Mucosa of descending colon (tissue), 3 donors: ENCODE measurements around the gene MPDZ. TPM values are rescaled to one million over a fixed set of nuclear protein-coding genes. Genes with fewer than 3 reads are reported as not detected.

ENCODE experiments used
- ATAC-seq: fragments of 200-7000 bp; cut with Tn5 transposase; one replicate; pipeline ENCODE4 v1.9.1; 2020; ENCODE audit warnings: mild to moderate bottlenecking, moderate library complexity
- DNase-seq, 3 donors: peaks; one replicate each; pipeline ENCODE4 v3.0.0-alpha.2; 2020
- H3K36me3 ChIP-seq: fragments of 200-600 bp; one replicate; pipeline ENCODE4 v1.8.0; 2021; ENCODE audit warnings: low read depth, mild to moderate bottlenecking
- H3K4me1 ChIP-seq: fragments of 200-600 bp; one replicate; pipeline ENCODE4 v1.8.0; 2021; ENCODE audit warnings: low read depth, mild to moderate bottlenecking
- H3K4me3 ChIP-seq: fragments of 200-600 bp; one replicate; pipeline ENCODE4 v1.8.0; 2021; ENCODE audit warnings: mild to moderate bottlenecking
- H3K9me3 ChIP-seq: fragments of 200-600 bp; one replicate; pipeline ENCODE4 v1.8.0; 2021; ENCODE audit warnings: mild to moderate bottlenecking
- CTCF ChIP-seq: fragments of 200-600 bp; IDR thresholded peaks from one replicate; pipeline ENCODE4 v1.8.0; 2022; ENCODE audit warnings: antibody characterized with exemption, mild to moderate bottlenecking
- intact Hi-C, 2 donors: fragments of 100-400 bp; cut with DNase I in 1 of 2; cut with micrococcal nuclease in 1 of 2; formaldehyde crosslinking; loops; one replicate each; pipeline versions ENCODE4 v1.11.0 to v1.11.1; 2022; cut with DNase I, micrococcal nuclease
- total RNA-seq, 3 donors: library from RNA; stranded (reverse); fragmentation: NEBNext Ultra II Directional in 2 of 3; extraction: Animal tissue kit (Norgen Biotek cat#: 25700) in 2 of 3; gene quantifications; one replicate each; pipeline versions ENCODE4 v1.2.1 to v1.2.4, GENCODE V29; 2021 to 2023
- donor health status: DM: no; HTN: no; CAD: no; lungs with moderate emphysema.
- donor health status: DM: no; HTN: no; CAD: no.
- donor health status: DM: no; HTN: yes; CAD: no.

The MPDZ gene
- total RNA-seq, 3 donors from 2014 or later = 3.4 to 50.7 (median 4.9) TPM

- H3K36me3 ChIP-seq = no peaks in the 10 kb centered on the region
- intact Hi-C loops = no loop called here
- no peak for ATAC-seq
- H3K9me3 ChIP-seq = no peaks in the 10 kb centered on the region
- H3K4me1 ChIP-seq = no peaks in the 10 kb centered on the region
- DNase-seq = peak in 1 of 3 donors; percentile 7
- TF ChIP-seq CTCF = no peak
- H3K4me3 ChIP-seq = no peak overlapping the region
Observed at GRCh38 chr9:13110766-13111417, 168.6 kb downstream of the MPDZ start.

- Histone ChIP-seq H3K4me1 (no peaks in the 10 kb centered on the region), H3K4me3 (no peak overlapping the region), H3K36me3 (no peaks in the 10 kb centered on the region), H3K9me3 (no peaks in the 10 kb centered on the region)
- ATAC-seq (no peak), DNase-seq (no peak)
- intact Hi-C loops = no loop called here
- TF ChIP-seq CTCF = no peak
Observed at GRCh38 chr9:13109781-13110180, 169.7 kb downstream of the MPDZ start.

- intact Hi-C loops = no loop called here
Observed at GRCh38 chr9:13107008-13107407, 172.5 kb downstream of the MPDZ start.

GRCh38 chr9:13100914-13101572 lies 178.4 kb downstream of the MPDZ start:
- Histone ChIP-seq H3K4me3 (no peak overlapping the region), H3K4me1 (no peaks in the 10 kb centered on the region), H3K9me3 (no peaks in the 10 kb centered on the region), H3K36me3 (no peaks in the 10 kb centered on the region)
- no peak for TF ChIP-seq CTCF
- intact Hi-C loops = no loop called here
- no peak for DNase-seq
- no peak for ATAC-seq

More at GRCh38 chr9:13107008-13107407, 172.5 kb downstream of the MPDZ start:
- H3K9me3 ChIP-seq = no peaks in the 10 kb centered on the region
- DNase-seq (no peak), ATAC-seq (no peak)
- no peaks in the 10 kb centered on the region for H3K36me3 ChIP-seq
- H3K4me1 ChIP-seq = no peaks in the 10 kb centered on the region
- no peak for TF ChIP-seq CTCF
- no peak overlapping the region for H3K4me3 ChIP-seq

GRCh38 chr9:13095056-13095455 lies 184.4 kb downstream of the MPDZ start:
- intact Hi-C loops = no loop called here
- DNase-seq = no peak
- Histone ChIP-seq H3K4me1 (no peaks in the 10 kb centered on the region), H3K4me3 (no peak overlapping the region), H3K9me3 (no peaks in the 10 kb centered on the region), H3K36me3 (no peaks in the 10 kb centered on the region)
- ATAC-seq = no peak
- TF ChIP-seq CTCF = no peak
